H1 (cell line): ENCODE measurements around the gene VASP. TPM values are rescaled to one million over a fixed set of nuclear protein-coding genes. Genes with fewer than 3 reads are reported as not detected.
A peak's percentile ranks its signal among the peaks of the same experiment; 100 is the strongest.

Experiments
- ATF3 ChIP-seq: IDR thresholded peaks from 2 replicates; pipeline ENCODE4 v1.6.1; 2011; ENCODE audit warnings: low read depth, mild to moderate bottlenecking, low read length; ENCODE audit not compliant: insufficient read depth
- CBX5 ChIP-seq: fragments of 300-800, 300-1000 bp; sonication (generic); IDR thresholded peaks from 2 replicates; pipeline ENCODE4 v1.7.1; 2016; ENCODE audit warnings: antibody characterized with exemption, low read length, low read depth
- GABPA ChIP-seq: IDR thresholded peaks from 2 replicates; pipeline ENCODE4 v1.6.1; 2011; ENCODE audit warnings: mild to moderate bottlenecking, low read length, moderate library complexity, borderline replicate concordance; ENCODE audit not compliant: insufficient read depth
- GTF2F1 ChIP-seq: IDR thresholded peaks from 2 replicates; pipeline ENCODE4 v1.6.1; 2012; ENCODE audit warnings: low read depth, low read length, improper control_type of control experiment, borderline replicate concordance
- KDM1A ChIP-seq: fragments of 200-600, 300-600 bp; sonication (generic); IDR thresholded peaks from 2 replicates; pipeline ENCODE4 v1.7.1; 2016; ENCODE audit warnings: mild to moderate bottlenecking, low read length, borderline replicate concordance
- NANOG ChIP-seq: IDR thresholded peaks from 2 replicates; pipeline ENCODE4 v1.6.1; 2011; ENCODE audit warnings: low read length, low read depth, mild to moderate bottlenecking, inconsistent platforms; ENCODE audit not compliant: insufficient read depth, poor library complexity, severe bottlenecking
- PHF8 ChIP-seq: fragments of 200-600 bp; sonication (generic); conservative IDR thresholded peaks from 2 replicates; pipeline ENCODE4 v1.7.1; 2012; ENCODE audit warnings: low read depth, mild to moderate bottlenecking, inconsistent platforms, low read length, moderate library complexity
- RBBP5 ChIP-seq: IDR thresholded peaks from 2 replicates; pipeline ENCODE4 v1.7.1; 2012; ENCODE audit warnings: low read depth, mild to moderate bottlenecking, inconsistent platforms, low read length, moderate library complexity, borderline replicate concordance
- SIX5 ChIP-seq: IDR thresholded peaks from 2 replicates; pipeline ENCODE4 v1.6.1; 2011; ENCODE audit warnings: mild to moderate bottlenecking, low read depth, low read length
- SRF ChIP-seq: IDR thresholded peaks from 2 replicates; pipeline ENCODE4 v1.6.1; 2011; ENCODE audit warnings: mild to moderate bottlenecking, low read depth, low read length, moderate library complexity
- TBP ChIP-seq: IDR thresholded peaks from 2 replicates; pipeline ENCODE4 v1.6.1; 2011; ENCODE audit warnings: low read depth, low read length, improper control_type of control experiment
- polyA plus RNA-seq, 7 experiments: library from polyadenylated mRNA; depleted of rRNA in 3 of 7; stranded (reverse) in 5 of 7; unstranded in 2 of 7; fragments of >200 nt in 5 of 7; fragments of 200-250 nt in 2 of 7; gene quantifications; 1 replicate in 5 of 7; 2 replicates in 1 of 7; 4 replicates in 1 of 7; pipeline versions ENCODE4 v1.2.1 to v1.2.3, GENCODE V29; 2011 to 2013; ENCODE audit warnings: missing spikeins in 2 of 7, mixed read lengths in 2 of 7
- total RNA-seq: library from RNA; stranded (reverse); fragmentation: NEBNext Ultra II Directional; extraction: Animal tissue kit (Norgen Biotek cat#: 25700); gene quantifications from 2 replicates; pipeline ENCODE4 v1.2.1, GENCODE V29; 2021

Gene VASP
- total and polyA plus RNA-seq, 2 of the 8 experiments (the other 6 are each of a cell fraction or from before 2014, with no cell fraction given): 89.7 to 135 TPM

GRCh38 chr19:45467115-45467455 lies 40.2 kb upstream of the VASP start (continued):
- no peak for TF ChIP-seq NANOG
- no peak for TF ChIP-seq GABPA
- no peak for TF ChIP-seq GTF2F1
- no peak for TF ChIP-seq SIX5
- no peak for TF ChIP-seq TBP
- TF ChIP-seq CBX5: no peak
- TF ChIP-seq SRF: no peak
- TF ChIP-seq KDM1A: peak; percentile 17; the same call in 1 of the 2 replicates
- 0 out of 2 replicates have a peak, but pooled peaks have one; percentile 41 for TF ChIP-seq PHF8
- no peak for TF ChIP-seq ATF3
- TF ChIP-seq RBBP5: no peak
- TF ChIP-seq, all 59 proteins: peak for 5
